Hepatocyte (in vitro differentiated cells): ENCODE results near the gene CD55.

Experiments
- EZH2 ChIP-seq: fragments of 200-600 bp; sonication (generic); IDR thresholded peaks from 2 replicates; pipeline ENCODE4 v1.6.1; 2016; ENCODE audit warnings: antibody characterized with exemption, mild to moderate bottlenecking, borderline replicate concordance
- TF ChIP-seq, protein P1 (sequence below): fragments of 200-600 bp; sonication (generic); IDR thresholded peaks from 2 replicates; pipeline ENCODE4 v1.5.1; 2016; ENCODE audit warnings: antibody characterized with exemption, mild to moderate bottlenecking; ENCODE audit not compliant: poor library complexity

GRCh38 chr1:207407655-207408260 lies 86.3 kb downstream of the CD55 start:
- TF ChIP-seq, protein P1, sequence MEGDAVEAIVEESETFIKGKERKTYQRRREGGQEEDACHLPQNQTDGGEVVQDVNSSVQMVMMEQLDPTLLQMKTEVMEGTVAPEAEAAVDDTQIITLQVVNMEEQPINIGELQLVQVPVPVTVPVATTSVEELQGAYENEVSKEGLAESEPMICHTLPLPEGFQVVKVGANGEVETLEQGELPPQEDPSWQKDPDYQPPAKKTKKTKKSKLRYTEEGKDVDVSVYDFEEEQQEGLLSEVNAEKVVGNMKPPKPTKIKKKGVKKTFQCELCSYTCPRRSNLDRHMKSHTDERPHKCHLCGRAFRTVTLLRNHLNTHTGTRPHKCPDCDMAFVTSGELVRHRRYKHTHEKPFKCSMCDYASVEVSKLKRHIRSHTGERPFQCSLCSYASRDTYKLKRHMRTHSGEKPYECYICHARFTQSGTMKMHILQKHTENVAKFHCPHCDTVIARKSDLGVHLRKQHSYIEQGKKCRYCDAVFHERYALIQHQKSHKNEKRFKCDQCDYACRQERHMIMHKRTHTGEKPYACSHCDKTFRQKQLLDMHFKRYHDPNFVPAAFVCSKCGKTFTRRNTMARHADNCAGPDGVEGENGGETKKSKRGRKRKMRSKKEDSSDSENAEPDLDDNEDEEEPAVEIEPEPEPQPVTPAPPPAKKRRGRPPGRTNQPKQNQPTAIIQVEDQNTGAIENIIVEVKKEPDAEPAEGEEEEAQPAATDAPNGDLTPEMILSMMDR: no peak
- TF ChIP-seq EZH2: no peak
